ENCODE measurements around the gene ATP2A3. TPM values are rescaled to one million over a fixed set of nuclear protein-coding genes. Genes with fewer than 3 reads are reported as not detected.

The ATP2A3 gene
- total RNA-seq, 1 donor from 2014 or later = 1.5 TPM

DNA sequence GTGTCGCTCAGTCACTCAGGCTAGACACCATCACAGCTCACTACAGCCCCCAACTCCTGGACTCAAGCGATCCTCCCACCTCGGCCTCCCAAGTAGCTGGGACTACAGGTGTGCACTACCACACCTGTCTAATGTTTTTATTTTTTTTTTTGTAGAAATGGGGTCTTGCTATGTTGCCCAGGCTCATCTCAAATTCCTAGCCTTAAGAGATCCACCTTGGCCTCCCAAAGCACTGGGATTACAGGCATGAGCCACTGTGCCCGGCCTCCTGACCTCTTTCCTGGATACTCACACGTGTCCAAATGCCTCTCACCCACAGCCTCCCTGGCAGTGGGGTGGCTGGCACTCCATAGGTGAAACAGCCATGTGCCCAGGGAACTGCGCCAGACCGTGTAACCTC, 88.9 kb downstream of the ATP2A3 start:
- Mint-ChIP-seq H3K9me3 (ENCODE audit: unreplicated experiment) (no peaks in the 10 kb centered on the region), H3K27ac (ENCODE audit: unreplicated experiment) (no peak overlapping the region)
- TF ChIP-seq EZH2 (IDR thresholded peaks at IDR 0.05; ENCODE audit: insufficient read depth, low read length) = no peak

More for the DNA sequence above, 88.9 kb downstream of the ATP2A3 start:
- FAIRE-seq = no peak
- Histone ChIP-seq H3K9me3 (ENCODE audit: insufficient read depth, low read depth, low read length) (no peaks in the 10 kb centered on the region), H3K36me3 (ENCODE audit: insufficient read depth, low read length) (peaks cover 9% of the 10 kb centered on the region), H3K4me2 (ENCODE audit: low read length) (no peak overlapping the region), H3K9ac (ENCODE audit: low read length) (no peak overlapping the region), H3K79me2 (ENCODE audit: insufficient read depth, low read length) (no peaks in the 10 kb centered on the region), H3K27ac (ENCODE audit: low read depth, low read length) (no peak overlapping the region), H3K27me3 (ENCODE audit: insufficient read depth, low read length) (no peaks in the 10 kb centered on the region), H2AFZ (ENCODE audit: low read depth, low read length) (no peak overlapping the region), H3K4me1 (ENCODE audit: insufficient read depth, low read length) (peaks cover 7% of the 10 kb centered on the region), H4K20me1 (ENCODE audit: insufficient read depth, low read length) (peaks cover 5% of the 10 kb centered on the region), H3K4me3 (ENCODE audit: insufficient read depth, low read depth, low read length) (no peak overlapping the region)
- H3K4me3 Mint-ChIP-seq (ENCODE audit: unreplicated experiment) = no peak overlapping the region
- peaks cover 23% of the 10 kb centered on the region for H3K36me3 Mint-ChIP-seq (ENCODE audit: low read depth, unreplicated experiment)
- H3K27me3 Mint-ChIP-seq (ENCODE audit: low read depth, unreplicated experiment) = peaks cover 3% of the 10 kb centered on the region
- no peak for DNase-seq (ENCODE audit: low read depth)
- peaks cover 14% of the 10 kb centered on the region for H3K4me1 Mint-ChIP-seq (ENCODE audit: low read depth, unreplicated experiment)

Other genes with a start within 250 kb of the ATP2A3 start
- 1.7 and 2.4 TPM in 2 replicates for gene HASPIN, start 240.5 kb downstream of the ATP2A3 start, total RNA-seq
- gene ITGAE, start 163.2 kb downstream of the ATP2A3 start, total RNA-seq = 23.3 and 30.9 TPM in 2 replicates
- 44.5 and 46.7 TPM in 2 replicates for gene NCBP3, start 118.2 kb downstream of the ATP2A3 start, total RNA-seq
- gene CAMKK1, start 71.4 kb downstream of the ATP2A3 start, total RNA-seq = 3.8 and 5.1 TPM in 2 replicates
- gene P2RX1, start 48.0 kb downstream of the ATP2A3 start, total RNA-seq = not detected in 2 replicates
- gene ZZEF1, start 178.6 kb upstream of the ATP2A3 start, total RNA-seq = 31.8 and 32.7 TPM in 2 replicates
- 10.8 and 15.4 TPM in 2 replicates for gene CYB5D2, start 178.8 kb upstream of the ATP2A3 start, total RNA-seq

Data from astrocyte (in vitro differentiated cells and primary cell).